Activated T-cell treated with anti-CD3 and anti-CD28 coated beads, Interleukin-2, amount 50 U/mL, for 24 hours (primary cell): ENCODE measurements around the gene SLC37A4.
"Not testable (repeated sequence)": the region's sequence is repeated elsewhere in the genome, so short reads cannot be mapped to it uniquely, and the experiment has no call there.

Source experiments
- DNase-seq: peaks from one replicate; pipeline ENCODE4 v3.0.0-alpha.2; 2020
- H3K27ac Mint-ChIP-seq: 2 replicates; pipeline ENCODE4 v1.8.0; 2020; ENCODE audit warnings: mild to moderate bottlenecking, mixed read lengths
- H3K27me3 Mint-ChIP-seq: 2 replicates; pipeline ENCODE4 v1.8.0; 2020; ENCODE audit warnings: mixed read lengths
- H3K36me3 Mint-ChIP-seq: 2 replicates; pipeline ENCODE4 v1.8.0; 2020; ENCODE audit warnings: low read depth, mixed read lengths
- H3K4me1 Mint-ChIP-seq: 2 replicates; pipeline ENCODE4 v1.8.0; 2020; ENCODE audit warnings: low read depth, mixed read lengths
- H3K4me3 Mint-ChIP-seq: 2 replicates; pipeline ENCODE4 v1.8.0; 2020; ENCODE audit warnings: mild to moderate bottlenecking, moderate library complexity, mixed read lengths
- H3K9me3 Mint-ChIP-seq: 2 replicates; pipeline ENCODE4 v1.8.0; 2020; ENCODE audit warnings: mixed read lengths

SLC37A4 gene

DNA sequence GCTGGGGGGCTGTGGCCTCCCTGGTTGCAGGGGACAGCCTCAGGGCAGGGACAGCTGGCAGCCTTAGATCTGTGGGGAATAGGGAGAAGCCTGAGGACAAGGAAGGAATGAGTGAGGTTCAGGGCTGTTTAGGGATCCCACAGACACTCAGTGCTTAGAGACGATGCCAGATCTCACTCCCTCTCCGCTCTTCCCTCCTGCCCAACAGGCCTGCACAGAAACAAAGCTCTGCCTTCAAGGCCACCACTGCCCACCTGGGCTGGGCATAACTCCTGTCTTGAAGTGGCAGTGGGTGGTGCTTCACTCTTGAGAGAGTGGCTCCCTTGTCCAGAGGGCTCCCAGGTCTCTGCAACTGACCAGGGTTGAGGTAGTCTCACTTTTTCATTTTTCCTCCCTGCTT, 45.9 kb downstream of the SLC37A4 start:
- H3K9me3 Mint-ChIP-seq: no peaks in the 10 kb centered on the region
- no peak overlapping the region for H3K4me3 Mint-ChIP-seq
- H3K27ac Mint-ChIP-seq: no peak overlapping the region
- no peaks in the 10 kb centered on the region for H3K36me3 Mint-ChIP-seq
- no peak for DNase-seq
- no peaks in the 10 kb centered on the region for H3K27me3 Mint-ChIP-seq
- no peaks in the 10 kb centered on the region for H3K4me1 Mint-ChIP-seq

DNA sequence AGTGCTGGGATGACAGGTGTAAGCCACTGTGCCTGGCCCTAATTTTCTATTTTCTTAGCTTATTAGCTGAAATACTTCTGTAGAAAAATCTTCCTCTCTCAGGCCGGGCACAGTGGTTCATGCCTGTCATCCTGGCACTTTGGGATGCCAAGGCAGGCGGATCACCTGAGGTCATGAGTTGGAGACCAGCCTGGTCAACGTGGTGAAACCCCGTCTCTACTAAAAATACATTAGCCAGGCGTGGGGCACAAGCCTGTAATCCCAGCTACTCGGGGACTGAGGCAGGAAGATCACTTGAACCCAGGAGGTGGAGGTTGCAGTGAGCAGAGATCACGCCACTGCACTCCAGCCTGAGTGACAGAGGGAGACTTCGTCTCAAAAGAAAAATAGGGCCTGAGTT, 46.3 kb downstream of the SLC37A4 start:
- H3K9me3 Mint-ChIP-seq, H3K4me1 Mint-ChIP-seq, H3K27ac Mint-ChIP-seq, H3K27me3 Mint-ChIP-seq, DNase-seq, H3K4me3 Mint-ChIP-seq, H3K36me3 Mint-ChIP-seq: not testable (repeated sequence)

DNA sequence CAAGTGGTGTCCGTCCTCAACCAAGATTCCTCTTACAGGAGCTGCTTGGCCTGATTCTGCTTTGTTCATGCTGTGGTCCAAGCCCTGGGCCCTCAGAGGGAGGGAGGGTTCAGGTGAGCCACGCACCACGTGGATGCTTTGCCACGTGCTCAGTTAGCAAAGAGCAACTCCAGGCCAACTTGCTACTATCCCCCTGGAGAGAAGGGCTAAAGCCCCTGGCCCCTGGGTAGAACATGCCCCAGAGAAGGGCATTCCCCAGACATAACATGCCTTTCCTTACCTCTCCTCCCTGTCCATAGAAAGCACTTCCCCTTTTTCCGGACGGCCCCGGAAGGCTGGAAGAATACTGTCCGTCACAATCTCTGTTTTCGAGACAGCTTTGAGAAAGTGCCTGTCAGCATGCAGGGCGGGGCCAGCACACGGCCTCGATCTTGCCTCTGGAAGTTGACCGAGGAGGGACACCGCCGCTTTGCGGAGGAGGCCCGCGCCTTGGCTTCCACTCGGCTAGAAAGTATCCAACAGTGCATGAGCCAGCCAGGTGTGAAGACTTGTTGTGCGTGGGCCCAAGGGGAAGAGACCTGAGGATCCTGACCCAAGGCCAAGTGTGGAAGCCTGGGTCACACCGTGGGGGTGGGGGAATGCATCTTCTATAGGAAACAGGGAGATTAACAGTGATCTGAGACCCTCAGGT, 50.3 kb downstream of the SLC37A4 start:
- no peaks in the 10 kb centered on the region for H3K27me3 Mint-ChIP-seq
- no peaks in the 10 kb centered on the region for H3K36me3 Mint-ChIP-seq
- H3K4me1 Mint-ChIP-seq: no peaks in the 10 kb centered on the region
- no peak for DNase-seq
- no peak overlapping the region for H3K4me3 Mint-ChIP-seq
- H3K27ac Mint-ChIP-seq: no peak overlapping the region
- H3K9me3 Mint-ChIP-seq: no peaks in the 10 kb centered on the region

DNA sequence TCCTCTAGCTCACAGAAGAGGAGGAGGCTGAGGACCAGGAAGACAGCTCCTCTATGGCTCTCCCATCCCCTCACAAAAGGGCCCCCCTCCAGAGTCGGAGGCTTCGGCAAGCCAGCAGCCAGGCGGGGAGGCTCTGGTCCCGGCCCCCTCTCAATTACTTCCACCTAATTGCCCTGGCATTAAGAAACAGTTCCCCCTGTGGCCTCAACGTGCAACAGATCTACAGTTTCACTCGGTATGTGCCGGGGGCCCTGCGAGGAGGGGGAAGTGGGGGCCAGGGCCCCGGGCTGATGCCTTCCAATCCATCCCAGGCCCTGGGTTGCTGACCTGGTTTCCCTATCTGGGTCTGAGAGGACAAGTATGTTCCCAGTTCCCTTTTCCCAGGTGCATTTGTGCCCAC, 51.2 kb downstream of the SLC37A4 start:
- no peaks in the 10 kb centered on the region for H3K36me3 Mint-ChIP-seq
- no peak for DNase-seq
- H3K27ac Mint-ChIP-seq: no peak overlapping the region
- H3K9me3 Mint-ChIP-seq: no peaks in the 10 kb centered on the region
- peaks cover 4% of the 10 kb centered on the region for H3K27me3 Mint-ChIP-seq
- no peaks in the 10 kb centered on the region for H3K4me1 Mint-ChIP-seq
- H3K4me3 Mint-ChIP-seq: no peak overlapping the region

DNA sequence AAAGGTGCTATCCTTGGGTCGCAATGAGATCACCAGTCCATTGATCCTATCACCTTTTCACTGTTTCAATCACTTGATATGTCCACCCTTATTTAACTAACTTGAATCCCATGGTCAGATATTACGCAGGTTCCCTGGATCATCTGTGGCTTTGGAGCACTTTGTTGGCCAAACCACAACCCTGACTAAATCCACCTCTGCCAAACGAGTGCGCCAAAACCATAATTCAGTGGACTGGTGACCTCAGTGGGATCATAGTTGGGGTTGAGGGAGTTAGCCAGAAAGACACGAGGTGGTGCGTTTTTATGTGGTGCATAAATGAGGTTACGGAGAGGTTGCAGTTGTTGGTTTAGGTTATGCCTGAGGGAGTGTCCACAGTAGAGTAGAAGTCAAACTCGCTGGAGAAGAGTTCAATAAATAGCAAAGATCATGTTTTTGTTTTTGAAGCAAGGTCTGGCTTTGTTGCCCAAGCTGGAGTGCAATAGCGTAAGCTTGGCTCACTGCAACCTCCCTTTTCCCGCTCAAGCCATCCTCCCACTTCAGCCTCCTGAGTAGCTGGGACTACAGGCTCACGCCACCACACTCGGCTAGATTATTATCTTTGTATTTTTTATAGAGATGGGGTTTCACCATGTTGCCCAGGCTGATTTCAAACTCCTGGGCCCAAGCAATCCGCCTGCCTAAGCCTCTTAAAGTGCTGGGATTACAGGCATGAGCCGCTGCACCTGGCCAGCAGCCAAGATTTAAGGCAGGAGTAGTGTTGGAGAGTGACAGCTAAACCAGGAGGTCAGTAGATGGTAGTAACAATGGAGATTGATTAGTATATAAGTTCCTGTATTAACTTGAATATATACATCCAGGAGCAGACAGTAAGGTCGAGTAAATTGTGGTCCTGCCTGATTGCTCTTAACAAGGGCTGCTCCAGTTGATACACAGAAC, 54.6 kb downstream of the SLC37A4 start:
- H3K4me1 Mint-ChIP-seq: no peaks in the 10 kb centered on the region
- H3K27ac Mint-ChIP-seq: no peak overlapping the region
- DNase-seq: no peak
- no peaks in the 10 kb centered on the region for H3K36me3 Mint-ChIP-seq
- peaks cover 13% of the 10 kb centered on the region for H3K27me3 Mint-ChIP-seq
- H3K9me3 Mint-ChIP-seq: no peaks in the 10 kb centered on the region
- no peak overlapping the region for H3K4me3 Mint-ChIP-seq
